ENCODE data around the gene AHSA1.
A peak's percentile ranks its signal among the peaks of the same experiment; 100 is the strongest.
"Not testable (repeated sequence)": the region's sequence is repeated elsewhere in the genome, so short reads cannot be mapped to it uniquely, and the experiment has no call there.

The AHSA1 gene

GRCh38 chr14:77457522-77458248, at the start of gene AHSA1, which contains the start of gene VIPAS39:
TSS of gene AHSA1 (plus strand) at chr14:77458093. CDS start at chr14:77458190, 97 bp downstream.
TSS of gene VIPAS39 (minus strand) at chr14:77457601. CDS start at chr14:77454102, 3,499 bp downstream.
- peak; percentile 79 to 96 for DNase-seq

GRCh38 chr14:77409131-77409533, 48.8 kb upstream of the AHSA1 start:
- DNase-seq = no peak

- DNase-seq = not testable (repeated sequence)
These were observed 42.4 kb upstream of the AHSA1 start for GRCh38 chr14:77415403-77416030.

GRCh38 chr14:77416098-77416497, 41.8 kb upstream of the AHSA1 start:
- not testable (repeated sequence) for DNase-seq

- DNase-seq = no peak
These were observed 41.1 kb upstream of the AHSA1 start for GRCh38 chr14:77416836-77417235.

GRCh38 chr14:77421201-77421600, 36.7 kb upstream of the AHSA1 start:
- no peak for DNase-seq

GRCh38 chr14:77423423-77423822, 34.5 kb upstream of the AHSA1 start, which contains the start of gene NOXRED1:
TSS of gene NOXRED1 (minus strand) at chr14:77423523. CDS start at chr14:77422889, 634 bp downstream.
- no peak for DNase-seq

- no peak for DNase-seq
These were observed 33.0 kb upstream of the AHSA1 start for GRCh38 chr14:77424862-77425261.

- no peak for DNase-seq
These were observed 31.5 kb upstream of the AHSA1 start for GRCh38 chr14:77426396-77426795.

- DNase-seq = no peak
These were observed 21.9 kb upstream of the AHSA1 start for GRCh38 chr14:77436042-77436441.

GRCh38 chr14:77438596-77438995, 19.3 kb upstream of the AHSA1 start:
- no peak for DNase-seq

GRCh38 chr14:77439861-77440260, 18.0 kb upstream of the AHSA1 start:
- no peak for DNase-seq

GRCh38 chr14:77442196-77442595, 15.7 kb upstream of the AHSA1 start:
- DNase-seq = no peak

GRCh38 chr14:77455966-77456640, 1.8 kb upstream of the AHSA1 start:
- DNase-seq = no peak

- DNase-seq = peak in 1 of 2 experiments; percentile 1
These were observed 775 bp upstream of the AHSA1 start for GRCh38 chr14:77457115-77457521.

- peak; percentile 18 to 19 for DNase-seq
These were observed 507 bp downstream of the AHSA1 start for GRCh38 chr14:77458249-77458950.

- peak; percentile 44 to 46 for DNase-seq
These were observed 1.3 kb downstream of the AHSA1 start for GRCh38 chr14:77459072-77459723.

GRCh38 chr14:77467801-77468200, 9.9 kb downstream of the AHSA1 start:
- no peak for DNase-seq

GRCh38 chr14:77469067-77469505, 11.2 kb downstream of the AHSA1 start:
- no peak for DNase-seq

- no peak for DNase-seq
These were observed 11.6 kb downstream of the AHSA1 start for GRCh38 chr14:77469539-77469938.

- no peak for DNase-seq
These were observed 12.5 kb downstream of the AHSA1 start for GRCh38 chr14:77470224-77470870.

- no peak for DNase-seq
These were observed 16.0 kb downstream of the AHSA1 start for GRCh38 chr14:77473921-77474320.
